BE2C (cell line): ENCODE results near the gene LIMCH1.

Experiments
- DNase-seq: peaks from one replicate; pipeline ENCODE4 v3.0.0-alpha.2; 2020
- H3K27me3 ChIP-seq: fragments of 250-450 bp; sonication (Bioruptor Pico); 2 replicates; pipeline ENCODE4 v1.5.1; 2020; ENCODE audit warnings: mild to moderate bottlenecking
- H3K36me3 ChIP-seq: fragments of 250-450 bp; sonication (Bioruptor Pico); 2 replicates; pipeline ENCODE4 v1.5.1; 2020; ENCODE audit warnings: mild to moderate bottlenecking
- H3K4me1 ChIP-seq: fragments of 250-450 bp; sonication (Bioruptor Pico); 2 replicates; pipeline ENCODE4 v1.5.1; 2020
- H3K4me3 ChIP-seq: 2 replicates; pipeline ENCODE4 v1.5.1; 2011; ENCODE audit warnings: low read depth, low read length
- H3K9me3 ChIP-seq: fragments of 250-450 bp; sonication (Bioruptor Pico); 2 replicates; pipeline ENCODE4 v1.5.1; 2020
- CTCF ChIP-seq: IDR thresholded peaks from 2 replicates; pipeline ENCODE4 v1.5.1; 2012; ENCODE audit warnings: mild to moderate bottlenecking, low read depth, low read length

The LIMCH1 gene

GRCh38 chr4:41658163-41658562 is 120.2 kb downstream of the LIMCH1 start:
- Histone ChIP-seq H3K9me3 (no peaks in the 10 kb centered on the region), H3K27me3 (no peaks in the 10 kb centered on the region), H3K4me3 (no peak overlapping the region), H3K36me3 (peaks cover 53% of the 10 kb centered on the region), H3K4me1 (peaks cover 16% of the 10 kb centered on the region)
- TF ChIP-seq CTCF: no peak
- DNase-seq: no peak

DNA sequence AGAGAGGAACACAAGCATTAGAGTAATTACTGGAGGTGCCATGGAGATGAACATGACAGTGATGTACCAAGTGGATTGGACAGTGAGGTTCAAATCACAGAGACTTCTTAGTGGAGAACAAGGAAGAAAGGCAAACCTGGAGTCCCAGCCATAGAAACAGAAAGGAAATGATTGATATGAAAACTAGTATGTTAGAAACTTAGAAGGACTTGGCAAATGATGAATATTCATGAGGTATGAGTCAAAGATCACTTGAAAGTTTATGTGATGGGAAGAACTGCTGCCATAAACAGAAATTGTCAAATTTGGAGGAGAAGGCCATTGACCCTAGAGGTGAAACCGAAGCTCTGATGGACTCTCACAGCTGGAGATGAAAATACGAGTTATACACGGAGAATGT is 122.4 kb downstream of the LIMCH1 start:
- no peak overlapping the region for H3K4me3 ChIP-seq
- DNase-seq: no peak
- H3K27me3 ChIP-seq: no peaks in the 10 kb centered on the region
- peaks cover 52% of the 10 kb centered on the region for H3K36me3 ChIP-seq
- TF ChIP-seq CTCF: no peak
- peaks cover 19% of the 10 kb centered on the region for H3K4me1 ChIP-seq
- no peaks in the 10 kb centered on the region for H3K9me3 ChIP-seq

GRCh38 chr4:41661442-41662076 is 123.6 kb downstream of the LIMCH1 start:
- Histone ChIP-seq H3K36me3 (peaks cover 51% of the 10 kb centered on the region), H3K4me1 (peaks cover 13% of the 10 kb centered on the region), H3K4me3 (no peak overlapping the region), H3K9me3 (no peaks in the 10 kb centered on the region), H3K27me3 (no peaks in the 10 kb centered on the region)
- peak; percentile 60 for DNase-seq
- peak; percentile 98 for TF ChIP-seq CTCF

DNA sequence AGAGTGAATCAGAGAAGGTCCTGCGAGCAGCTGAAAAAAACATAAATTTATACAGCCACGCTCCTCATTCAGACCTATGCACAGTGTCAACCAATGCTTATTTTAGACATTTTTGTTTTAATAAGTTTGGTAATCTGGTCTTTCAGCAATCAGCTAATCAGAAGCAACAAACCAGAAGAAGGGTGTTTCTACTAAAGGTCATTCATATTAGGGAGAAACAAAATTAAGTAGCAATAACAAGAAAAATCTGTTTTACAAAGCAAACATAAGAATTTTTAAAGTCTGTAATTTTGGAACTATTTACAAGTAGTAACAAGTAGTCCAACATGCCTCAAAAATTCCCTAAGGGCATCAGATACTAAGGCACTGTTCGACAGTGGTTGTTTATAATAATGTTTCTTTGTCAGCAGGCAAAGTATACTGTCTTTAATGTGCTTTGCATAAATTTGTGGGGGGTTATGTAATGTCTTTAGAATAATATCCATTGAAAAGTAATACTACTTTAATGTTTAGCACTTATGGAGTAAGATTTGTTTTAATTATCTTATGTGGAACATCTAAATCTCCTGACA is 127.8 kb downstream of the LIMCH1 start:
- no peaks in the 10 kb centered on the region for H3K27me3 ChIP-seq
- H3K9me3 ChIP-seq: no peaks in the 10 kb centered on the region
- H3K4me3 ChIP-seq: no peak overlapping the region
- H3K36me3 ChIP-seq: peaks cover 66% of the 10 kb centered on the region
- no peak for DNase-seq
- no peak for TF ChIP-seq CTCF
- peaks cover 3% of the 10 kb centered on the region; the same call in 1 of the 2 replicates for H3K4me1 ChIP-seq

GRCh38 chr4:41668024-41668423 is 130.1 kb downstream of the LIMCH1 start:
- DNase-seq: no peak
- Histone ChIP-seq H3K4me1 (peaks cover 3% of the 10 kb centered on the region; the same call in 1 of the 2 replicates), H3K27me3 (no peaks in the 10 kb centered on the region), H3K36me3 (peaks cover 74% of the 10 kb centered on the region), H3K9me3 (no peaks in the 10 kb centered on the region), H3K4me3 (no peak overlapping the region)
- TF ChIP-seq CTCF: no peak

- H3K36me3 ChIP-seq: peaks cover 66% of the 10 kb centered on the region
- TF ChIP-seq CTCF: no peak
- no peak overlapping the region for H3K4me3 ChIP-seq
- H3K9me3 ChIP-seq: no peaks in the 10 kb centered on the region; the same call in 1 of the 2 replicates
- peak; percentile 16 for DNase-seq
- H3K27me3 ChIP-seq: no peaks in the 10 kb centered on the region
- H3K4me1 ChIP-seq: no peaks in the 10 kb centered on the region
These were observed 132.6 kb downstream of the LIMCH1 start for GRCh38 chr4:41670530-41670929.
